ENCODE measurements around the gene LUZP1.

Gene LUZP1

DNA sequence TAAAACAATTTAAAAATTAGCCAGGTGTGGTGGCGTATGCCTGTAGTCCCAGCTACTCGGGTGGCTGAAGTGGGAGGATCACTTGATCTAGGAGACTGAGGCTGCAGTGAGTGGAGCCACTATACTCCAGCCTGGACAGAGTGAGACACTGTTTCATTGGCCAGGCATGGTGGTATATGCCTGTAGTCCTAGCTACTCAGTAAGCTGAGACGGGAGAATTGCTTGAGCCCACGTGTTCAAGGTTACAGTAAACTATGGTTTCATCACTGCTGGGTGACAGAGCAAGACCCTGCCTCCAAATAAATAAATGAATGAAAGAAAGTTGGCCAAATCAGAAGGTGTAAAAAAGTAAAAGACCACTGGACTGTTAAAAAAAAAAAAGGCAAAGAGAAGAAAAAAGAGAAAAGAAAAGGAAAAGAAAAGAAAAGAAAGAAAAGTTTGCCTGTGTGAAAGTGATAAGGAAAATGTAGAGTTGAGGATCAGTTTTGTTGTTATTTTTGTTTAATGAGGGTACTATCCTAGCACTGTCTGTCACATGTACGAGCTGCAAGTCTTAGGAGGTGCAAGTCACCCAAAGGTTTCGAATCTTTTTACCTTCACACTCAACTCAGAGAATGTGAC lies 52.3 kb downstream of the LUZP1 start:
- no peak for DNase-seq

DNA sequence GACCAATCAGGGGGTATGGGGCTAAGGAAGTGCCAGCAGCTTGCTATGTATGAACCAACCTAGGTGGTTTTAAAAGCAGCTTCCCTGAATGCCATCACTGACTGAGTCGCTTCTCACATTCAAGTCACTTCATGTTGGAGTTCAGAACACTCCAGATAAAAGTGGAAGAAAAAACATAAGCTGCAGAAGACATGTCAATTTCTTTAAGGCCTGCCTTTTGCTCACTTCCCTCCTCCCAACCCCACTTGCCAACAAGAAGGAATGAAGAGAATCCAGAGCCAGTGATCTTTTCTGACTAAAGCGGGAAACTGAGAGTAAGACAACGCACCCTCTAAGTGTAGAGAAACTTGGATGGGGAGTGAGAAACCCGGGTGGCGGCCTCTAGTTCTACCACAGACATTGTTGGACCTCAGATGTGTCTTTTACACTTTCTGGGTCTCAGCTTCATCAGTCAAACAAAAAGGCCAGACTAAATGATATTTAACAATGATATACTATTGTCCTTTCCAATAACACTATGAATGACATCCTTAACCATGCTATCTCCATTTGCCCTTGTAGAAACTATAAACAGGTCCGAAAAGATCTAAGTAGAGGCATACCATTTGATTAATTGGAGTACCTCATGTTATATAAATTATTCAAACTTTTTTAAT lies 54.1 kb downstream of the LUZP1 start:
- DNase-seq: peak; percentile 54

DNA sequence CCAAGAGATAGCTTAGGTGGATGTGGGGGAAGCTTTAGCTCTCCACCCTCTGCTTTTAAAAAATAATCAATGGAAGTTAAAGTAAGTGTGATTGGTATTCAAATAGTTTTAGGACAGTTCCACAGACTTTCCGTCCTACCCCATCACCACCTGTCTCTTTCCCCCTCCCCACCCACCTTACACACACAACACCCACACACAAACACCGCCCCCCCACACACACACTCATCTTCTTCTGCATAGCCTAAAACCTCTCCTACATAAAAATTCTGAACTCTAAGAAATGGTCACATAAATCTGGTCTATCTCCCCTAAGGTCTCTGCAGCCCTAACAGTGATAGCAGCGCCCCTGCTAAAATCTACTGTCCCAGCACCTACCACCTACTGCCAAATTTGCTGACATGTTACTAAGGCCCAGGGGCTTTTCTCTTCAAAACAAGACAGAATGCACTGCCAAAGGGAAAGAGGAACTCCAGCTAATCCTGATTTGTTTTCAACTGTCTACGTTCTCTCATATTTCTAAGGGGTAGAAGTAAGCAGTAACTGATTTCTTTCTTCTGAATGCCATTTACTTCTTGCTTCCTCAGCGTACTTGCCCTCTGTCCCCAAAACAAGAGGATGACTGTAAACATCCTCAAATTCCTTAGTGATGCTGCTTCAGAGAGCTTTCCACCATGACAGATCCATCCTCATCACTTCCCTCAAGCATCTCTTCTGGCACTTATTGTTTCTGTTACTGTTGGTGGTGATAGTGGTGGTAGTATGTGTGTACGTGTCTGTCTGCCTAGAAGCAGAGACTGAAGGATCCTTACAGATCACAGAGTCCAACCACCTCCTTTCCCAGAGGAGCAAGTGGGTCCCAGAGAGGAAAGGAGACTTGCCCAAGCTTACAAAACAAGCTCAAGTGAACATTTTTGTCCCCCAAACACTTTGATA lies 56.8 kb downstream of the LUZP1 start:
- no peak for DNase-seq

DNA sequence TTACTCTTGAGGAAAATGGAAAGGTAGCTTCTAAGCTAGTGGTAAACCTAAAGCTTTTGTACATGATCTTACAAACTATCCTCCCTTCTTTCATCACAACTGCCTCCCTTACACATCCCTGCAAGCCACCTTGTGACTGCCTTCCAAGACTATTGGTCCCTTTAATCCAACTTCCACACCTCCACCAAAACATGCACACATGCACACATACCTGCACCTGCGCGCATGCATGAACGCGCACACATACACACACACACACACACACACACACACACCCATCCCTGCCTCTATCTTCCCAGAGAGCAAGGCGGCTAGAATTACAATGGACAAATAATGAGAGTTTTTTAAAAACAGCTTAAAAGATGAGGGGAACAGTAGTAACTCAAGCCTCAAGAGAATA lies 58.3 kb downstream of the LUZP1 start:
- DNase-seq: no peak

- DNase-seq: no peak
Observed at GRCh38 chr1:23108918-23109533, 59.6 kb downstream of the LUZP1 start.

DNA sequence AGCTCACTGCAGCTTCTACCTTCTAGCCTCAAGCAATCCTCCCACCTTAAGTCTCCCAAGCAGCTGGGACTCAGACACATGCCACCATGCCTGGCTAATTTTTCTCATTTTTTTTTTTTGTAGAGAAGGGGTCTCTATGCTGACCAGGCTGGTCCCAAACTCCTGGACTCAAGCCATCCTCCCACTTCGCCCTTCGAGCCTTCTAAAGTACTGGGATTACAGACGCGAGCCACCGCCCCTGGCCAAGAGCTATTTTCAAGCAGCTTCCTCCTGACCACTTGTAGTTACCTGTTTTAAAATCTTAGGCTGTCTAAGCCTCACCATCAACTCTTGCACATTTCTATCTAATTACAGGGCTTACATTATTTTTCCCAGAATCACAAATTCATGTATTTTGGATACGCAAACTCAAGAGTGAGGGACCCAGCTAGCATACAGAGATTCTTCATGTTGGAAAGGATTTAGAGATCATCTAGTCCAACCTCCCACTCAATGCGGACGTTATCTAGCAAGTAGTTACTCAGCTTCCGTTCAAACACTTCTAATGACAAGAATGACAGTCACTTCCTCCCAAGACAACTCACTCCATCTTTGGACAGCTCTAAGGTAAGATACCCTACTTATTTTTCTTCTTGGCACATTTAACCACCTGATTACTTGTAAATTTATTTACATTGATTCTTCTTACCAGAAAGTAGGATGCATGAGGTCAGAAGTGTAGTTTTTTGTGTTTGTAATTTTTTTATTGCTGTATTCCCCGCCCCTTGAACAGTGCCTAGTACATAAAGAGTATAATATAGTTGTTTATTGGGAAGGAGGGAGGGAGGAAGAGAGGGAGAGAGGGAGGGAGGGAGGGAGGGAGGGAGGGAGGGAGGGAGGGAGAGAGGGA lies 65.4 kb downstream of the LUZP1 start:
- peak; percentile 52 for DNase-seq

DNA sequence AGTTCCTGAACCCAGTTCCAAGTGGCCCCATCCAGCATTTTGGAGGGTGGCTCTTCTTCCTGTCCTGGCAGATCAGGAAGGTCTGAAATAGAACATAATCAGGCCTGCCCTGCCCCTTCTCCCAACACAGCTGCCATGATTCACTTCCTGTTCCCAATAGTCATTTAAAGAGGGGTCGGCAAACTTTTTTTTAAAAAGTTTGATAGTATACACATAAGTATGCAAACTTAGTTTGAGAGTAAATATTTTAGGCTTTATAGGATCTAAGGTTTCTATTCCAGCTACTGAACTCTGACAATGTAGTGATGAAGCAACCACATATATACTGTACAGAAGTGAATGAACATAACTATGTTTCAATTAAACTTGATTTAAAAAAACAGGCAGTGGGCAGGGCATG lies 66.4 kb downstream of the LUZP1 start:
- peak; percentile 80 for DNase-seq

DNA sequence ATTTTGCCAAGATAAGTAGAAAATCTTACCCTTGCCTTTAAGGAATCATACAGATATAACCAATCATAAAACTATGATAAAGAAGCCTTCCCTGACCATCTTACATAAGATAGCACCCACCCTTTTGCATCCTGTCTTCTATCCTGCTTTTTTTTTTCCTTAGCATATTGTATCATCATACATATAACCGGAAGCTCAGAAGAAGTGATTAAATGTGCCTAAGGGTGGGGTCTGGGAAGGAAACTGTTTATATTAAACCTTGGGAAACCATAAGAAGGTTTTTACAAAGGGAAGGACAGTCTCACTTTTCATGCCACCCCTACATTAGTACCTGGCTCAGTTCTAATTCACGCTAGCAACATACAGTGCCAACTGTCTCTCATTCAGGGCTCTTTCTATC lies 66.8 kb downstream of the LUZP1 start:
- DNase-seq: no peak

- DNase-seq: peak; percentile 62
Observed at GRCh38 chr1:23101101-23101827, 67.4 kb downstream of the LUZP1 start.

- peak; percentile 89 for DNase-seq
Observed at GRCh38 chr1:23100074-23100748, 68.4 kb downstream of the LUZP1 start.

GRCh38 chr1:23099171-23099536 lies 69.5 kb downstream of the LUZP1 start:
- DNase-seq: no peak

DNA sequence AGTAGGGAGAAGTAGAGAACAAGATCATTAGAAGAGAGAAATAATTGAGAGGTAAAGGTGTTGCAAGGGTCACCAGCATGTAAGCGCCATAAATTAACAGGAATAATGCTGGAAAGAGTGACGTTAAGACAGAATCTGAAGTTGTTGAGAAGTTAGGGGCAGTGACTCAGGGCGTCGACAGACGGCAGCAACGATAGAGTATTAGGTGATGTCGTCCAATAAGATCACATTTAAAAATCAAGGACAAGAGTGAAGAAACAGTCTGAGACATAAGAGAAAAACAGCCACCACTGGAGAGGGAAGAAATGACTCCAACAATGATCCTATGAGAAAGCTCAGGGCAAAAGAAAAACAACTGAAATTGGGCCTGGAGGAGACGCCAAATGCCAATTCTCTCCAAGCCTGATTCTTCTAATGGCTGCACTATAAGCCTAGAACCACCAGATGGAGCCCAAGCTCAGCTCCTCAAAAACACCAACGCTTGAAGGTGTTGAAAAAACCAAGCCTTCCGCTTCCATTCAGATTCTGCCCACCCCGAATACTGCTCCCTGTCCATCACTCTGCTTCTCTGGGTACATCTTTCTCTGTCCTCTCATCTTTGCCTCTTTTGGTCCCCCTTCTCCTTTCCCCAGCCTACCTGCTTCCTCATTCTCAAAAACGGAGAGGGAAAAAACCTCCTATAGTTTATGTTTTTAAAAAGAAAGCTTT lies 70.0 kb downstream of the LUZP1 start:
- peak; percentile 77 for DNase-seq

GRCh38 chr1:23097316-23097715 lies 71.3 kb downstream of the LUZP1 start:
- DNase-seq: peak; percentile 22

- no peak for DNase-seq
Observed at GRCh38 chr1:23092447-23092846, 76.2 kb downstream of the LUZP1 start.

DNA sequence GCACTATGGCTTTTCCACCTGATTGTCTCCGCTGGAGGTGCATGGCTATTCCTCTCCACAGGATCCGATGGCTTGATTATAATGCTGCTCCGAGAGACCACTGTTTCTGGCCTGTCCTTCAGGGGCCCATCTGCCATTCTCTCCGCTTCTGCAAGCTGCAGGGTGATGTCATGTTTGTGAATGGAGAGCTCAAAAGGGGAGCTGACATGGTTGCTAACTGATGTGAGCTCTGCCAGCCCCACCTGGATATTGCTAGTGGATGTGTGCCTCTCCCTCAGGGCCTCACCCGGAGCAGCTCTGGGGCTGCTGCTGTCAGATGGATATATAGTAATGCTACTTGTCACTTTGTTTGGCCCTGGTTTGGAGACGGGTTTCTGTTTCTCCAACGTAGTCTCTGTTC lies 77.1 kb downstream of the LUZP1 start:
- no peak for DNase-seq

DNA sequence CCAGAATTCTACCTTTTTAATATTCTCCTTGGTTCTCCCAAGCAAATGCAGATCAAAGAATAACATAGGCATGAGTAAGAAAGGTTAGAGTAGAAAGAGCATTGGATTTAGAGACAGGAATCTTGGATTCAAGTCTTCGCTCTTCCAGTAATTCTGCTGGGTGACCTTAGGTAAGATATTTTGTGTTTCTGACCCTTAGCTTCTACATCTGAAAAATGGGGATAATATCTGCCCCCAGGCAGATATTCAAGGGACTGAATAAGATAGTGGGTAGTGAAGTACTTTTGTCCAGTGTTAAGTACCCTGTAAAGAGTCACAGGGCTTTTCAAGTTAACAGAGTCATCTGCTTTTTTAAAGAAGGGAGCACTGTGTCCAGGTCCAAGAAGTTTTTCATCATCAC lies 78.6 kb downstream of the LUZP1 start:
- DNase-seq: no peak

DNA sequence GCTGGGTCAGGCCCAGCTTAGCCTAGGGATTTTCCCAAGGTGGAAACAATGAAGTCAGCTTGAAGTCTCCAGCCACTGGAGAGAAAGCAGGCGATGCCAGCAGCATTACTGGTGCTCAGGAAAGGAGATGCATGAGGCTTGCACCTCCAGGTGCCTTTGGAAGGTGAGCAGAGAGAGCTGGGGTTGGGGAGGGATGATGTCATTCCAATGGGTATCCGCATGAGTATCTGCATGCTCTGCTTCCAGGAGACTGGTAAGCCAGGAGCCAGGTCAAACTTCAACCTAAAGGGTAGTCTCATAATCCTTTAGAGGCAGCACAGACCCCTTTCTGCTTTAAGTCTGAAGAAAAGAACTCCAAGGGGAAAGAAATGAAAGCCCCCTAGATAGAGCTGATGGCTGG lies 80.6 kb downstream of the LUZP1 start:
- no peak for DNase-seq

DNA sequence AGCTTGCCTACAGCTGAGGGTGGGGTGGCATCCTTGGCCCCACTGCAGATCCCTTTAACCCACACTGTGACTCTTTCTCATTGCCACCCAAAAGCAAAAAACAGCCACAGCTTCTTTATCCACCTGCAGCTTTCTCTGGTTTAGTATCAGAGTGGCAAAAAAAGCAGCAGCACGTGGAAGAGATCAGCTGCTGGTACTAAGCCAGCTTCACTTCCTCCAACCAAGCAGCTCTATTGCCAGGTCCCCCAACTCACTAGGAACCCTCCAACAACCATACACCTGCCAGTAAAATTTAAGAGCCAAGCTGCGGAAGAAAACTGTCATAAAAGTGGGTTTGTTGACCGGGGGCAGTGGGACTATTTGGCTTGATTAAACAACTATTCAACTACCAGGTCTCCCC lies 83.0 kb downstream of the LUZP1 start:
- no peak for DNase-seq

GRCh38 chr1:23084880-23085279 lies 83.8 kb downstream of the LUZP1 start:
- no peak for DNase-seq
